ENCODE results near the gene DEPDC1. TPM values are rescaled to one million over a fixed set of nuclear protein-coding genes. Genes with fewer than 3 reads are reported as not detected.

DEPDC1 gene
- polyA plus RNA-seq, 3 donors: 15.7 to 17.2 (median 16.8) TPM

Other genes starting within 250 kb of the DEPDC1 start
- under 1 TPM; 0.11 to 0.14 (median 0.14) TPM for gene RPE65, start 47.1 kb downstream of the DEPDC1 start, polyA plus RNA-seq (ENCODE audit: insufficient read length in 3 of 3)